Measurements from ENCODE around the gene TLL2.
A peak's percentile ranks its signal among the peaks of the same experiment; 100 is the strongest.

Gene TLL2

GRCh38 chr10:96374004-96374403, 139.7 kb downstream of the TLL2 start:
- no peak for TF ChIP-seq CTCF (conservative IDR thresholded peaks at IDR 0.05)
- H3K27ac ChIP-seq = no peak overlapping the region

- H3K27ac ChIP-seq = no peak overlapping the region
- TF ChIP-seq CTCF (conservative IDR thresholded peaks at IDR 0.05) = no peak
Observed at GRCh38 chr10:96371356-96371755, 142.4 kb downstream of the TLL2 start.

GRCh38 chr10:96370584-96371157, 143.1 kb downstream of the TLL2 start:
- H3K27ac ChIP-seq = no peak overlapping the region
- TF ChIP-seq CTCF (conservative IDR thresholded peaks at IDR 0.05) = peak; percentile 91

GRCh38 chr10:96369890-96370583, 143.7 kb downstream of the TLL2 start:
- H3K27ac ChIP-seq = no peak overlapping the region
- no peak for TF ChIP-seq CTCF (conservative IDR thresholded peaks at IDR 0.05)

GRCh38 chr10:96368971-96369370, 144.8 kb downstream of the TLL2 start:
- TF ChIP-seq CTCF (conservative IDR thresholded peaks at IDR 0.05) = no peak
- H3K27ac ChIP-seq = no peak overlapping the region

- no peak for TF ChIP-seq CTCF (conservative IDR thresholded peaks at IDR 0.05)
- H3K27ac ChIP-seq = no peak overlapping the region
Observed at GRCh38 chr10:96367470-96367869, 146.3 kb downstream of the TLL2 start.

- H3K27ac ChIP-seq = no peak overlapping the region
- TF ChIP-seq CTCF (conservative IDR thresholded peaks at IDR 0.05) = no peak
Observed at GRCh38 chr10:96366508-96366907, 147.2 kb downstream of the TLL2 start.
